PC-9 (cell line): ENCODE data around the gene MRPS22.

Experiments used
- CTCF ChIP-seq: fragments of 200-600 bp; sonication (generic); conservative IDR thresholded peaks from 2 replicates; pipeline ENCODE4 v1.6.1; 2017; ENCODE audit warnings: mixed run types, antibody characterized with exemption, mild to moderate bottlenecking, moderate library complexity
- EZH2 ChIP-seq: fragments of 200-600 bp; sonication (generic); IDR thresholded peaks from 2 replicates; pipeline ENCODE4 v1.8.0; 2017; ENCODE audit warnings: antibody characterized with exemption, low read depth

GRCh38 chr3:139327861-139328260 is 16.0 kb upstream of the MRPS22 start:
- TF ChIP-seq CTCF (no peak), EZH2 (no peak)
